NCI-H187 (cell line): Measurements from ENCODE around the gene PPIB.

Experiments used
- DNase-seq, 2 experiments: peaks; one replicate each; lab custom pipeline; 2025; lab: John Stamatoyannopoulos, UW

The PPIB gene

DNA sequence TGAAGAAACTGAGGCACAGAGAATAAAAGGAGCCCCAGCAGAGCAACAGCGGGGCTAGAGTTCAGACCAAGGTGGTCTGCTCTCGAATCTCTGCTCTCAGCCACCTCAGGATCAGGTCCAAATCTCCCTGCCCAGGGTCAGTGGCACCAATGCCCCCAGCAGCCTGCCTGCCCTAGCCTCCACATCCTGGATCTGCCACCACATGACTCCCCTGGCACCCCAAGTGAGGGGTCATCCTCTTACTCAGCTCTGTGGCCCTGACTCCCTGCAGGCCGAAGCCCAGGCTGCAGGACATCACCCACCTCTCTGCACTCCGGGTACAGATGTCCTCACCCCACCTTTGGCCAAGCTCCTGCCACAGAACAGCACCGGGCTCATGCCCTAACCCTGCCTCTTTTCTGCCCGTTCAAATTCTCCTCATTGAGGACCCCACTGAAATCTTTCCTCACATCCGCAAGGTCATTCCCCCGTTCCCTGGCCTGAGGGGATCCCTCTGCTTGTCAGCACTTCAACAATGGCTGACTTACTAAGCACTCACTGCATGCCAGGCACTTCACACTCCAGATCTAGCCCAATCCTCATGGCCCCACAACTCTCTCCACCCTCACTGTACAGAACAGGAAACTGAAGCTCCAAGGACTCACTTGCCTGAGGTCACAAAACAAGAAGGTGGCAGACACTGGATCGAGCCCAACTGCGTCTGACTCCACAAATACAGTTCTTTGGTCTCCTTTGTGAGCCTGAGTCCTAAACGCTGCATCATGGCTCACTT is 4.3 kb downstream of the PPIB start:
- no peak for DNase-seq

DNA sequence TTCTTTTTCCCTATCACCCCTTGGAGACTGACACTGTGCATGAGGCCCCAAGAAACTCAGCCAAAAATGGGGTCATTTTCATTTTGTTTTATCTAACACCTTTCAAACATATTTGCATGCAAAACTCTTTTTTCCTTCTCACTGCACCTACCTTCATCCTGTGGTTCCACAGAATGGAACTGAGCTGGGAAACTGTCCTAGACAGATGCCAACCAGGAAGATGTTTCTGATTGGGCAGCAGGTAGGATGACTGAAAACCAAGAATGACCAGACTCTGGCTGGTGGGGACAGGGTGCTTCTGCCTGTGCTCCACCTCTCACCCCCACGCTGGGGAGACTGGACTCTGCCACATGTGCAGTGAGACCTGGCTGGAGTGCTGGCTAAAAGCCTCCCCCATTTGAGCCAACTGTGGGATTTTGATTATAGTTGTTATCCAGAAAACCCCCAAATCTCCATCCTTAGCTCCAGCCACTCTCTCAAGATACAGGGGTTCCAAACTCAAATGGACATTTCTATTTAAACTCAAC is 5.2 kb downstream of the PPIB start:
- DNase-seq = no peak

DNA sequence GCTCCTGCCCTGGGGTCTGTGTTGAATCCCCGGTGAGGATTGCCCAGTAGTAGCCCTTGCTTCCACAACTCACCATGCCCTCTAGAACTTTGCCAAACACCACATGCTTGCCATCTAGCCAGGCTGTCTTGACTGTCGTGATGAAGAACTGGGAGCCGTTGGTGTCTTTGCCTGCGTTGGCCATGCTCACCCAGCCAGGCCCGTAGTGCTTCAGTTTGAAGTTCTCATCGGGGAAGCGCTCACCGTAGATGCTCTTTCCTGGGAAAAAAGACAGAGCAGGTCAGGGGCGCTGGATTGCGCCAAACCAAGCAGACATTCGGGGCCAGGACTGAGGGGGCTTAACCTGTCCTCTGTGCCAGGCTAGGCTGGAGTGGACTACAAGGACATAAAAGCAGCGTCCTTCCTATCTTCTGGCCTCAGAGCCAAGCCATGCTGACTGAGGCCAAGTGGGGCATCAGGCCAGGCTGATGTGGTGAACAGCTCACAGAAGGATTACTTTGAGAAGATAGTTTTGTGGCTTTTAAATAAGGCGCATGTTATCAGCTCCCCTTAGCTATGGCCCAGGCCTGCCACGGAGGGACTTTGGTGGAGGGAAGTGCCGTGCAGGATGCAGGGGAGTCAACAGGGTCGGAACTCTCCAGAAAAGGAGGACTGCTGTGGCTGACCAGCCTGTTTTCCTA is 6.0 kb downstream of the PPIB start:
- DNase-seq = no peak

- DNase-seq = no peak
These were observed 6.8 kb downstream of the PPIB start for GRCh38 chr15:64155802-64156651.

GRCh38 chr15:64153480-64154367 is 9.1 kb downstream of the PPIB start:
- DNase-seq = peak; percentile 49 to 61

- DNase-seq = no peak
These were observed 10.1 kb downstream of the PPIB start for GRCh38 chr15:64152507-64153387.

DNA sequence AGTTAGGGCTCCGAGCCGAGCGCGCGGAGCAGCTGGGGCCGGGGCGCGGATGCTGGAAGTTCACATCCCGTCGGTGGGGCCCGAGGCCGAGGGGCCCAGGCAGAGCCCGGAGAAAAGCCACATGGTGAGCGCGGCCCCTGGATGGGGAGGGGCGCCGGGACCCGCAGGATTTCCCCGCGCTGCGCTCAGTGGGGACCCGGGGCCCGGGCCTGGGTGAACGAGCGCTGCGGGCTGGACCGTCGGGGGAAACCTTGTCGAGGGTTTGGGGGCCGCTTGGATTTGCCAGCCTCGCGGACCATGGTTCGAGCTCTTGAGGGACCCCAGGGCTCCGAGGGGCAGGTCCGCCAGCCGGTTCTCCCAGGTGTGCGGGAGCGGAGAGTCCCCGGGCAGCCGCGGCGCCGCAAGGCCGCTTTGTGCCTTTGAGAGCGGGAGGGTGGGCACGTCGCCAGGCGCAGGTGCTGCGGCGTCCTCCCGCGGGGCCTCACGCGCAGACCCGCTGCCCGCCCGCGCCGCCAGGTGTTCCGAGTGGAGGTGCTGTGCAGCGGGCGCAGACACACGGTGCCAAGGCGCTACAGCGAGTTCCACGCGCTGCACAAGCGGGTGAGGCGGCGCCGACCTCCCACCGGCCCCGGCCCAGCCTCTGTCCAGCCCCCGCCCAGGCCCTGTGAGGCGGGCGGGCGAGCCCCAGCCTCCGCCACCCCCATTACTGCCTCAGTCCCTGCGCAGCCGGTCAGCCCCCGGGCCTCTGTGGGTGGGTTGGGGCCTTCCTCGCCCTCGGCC is 10.9 kb downstream of the PPIB start, which contains the start of gene SNX22:
SNX22 (plus strand) TSS at position 5 of the 780 bp plus-strand sequence; CDS start at position 50, 45 bp downstream.
- no peak for DNase-seq

DNA sequence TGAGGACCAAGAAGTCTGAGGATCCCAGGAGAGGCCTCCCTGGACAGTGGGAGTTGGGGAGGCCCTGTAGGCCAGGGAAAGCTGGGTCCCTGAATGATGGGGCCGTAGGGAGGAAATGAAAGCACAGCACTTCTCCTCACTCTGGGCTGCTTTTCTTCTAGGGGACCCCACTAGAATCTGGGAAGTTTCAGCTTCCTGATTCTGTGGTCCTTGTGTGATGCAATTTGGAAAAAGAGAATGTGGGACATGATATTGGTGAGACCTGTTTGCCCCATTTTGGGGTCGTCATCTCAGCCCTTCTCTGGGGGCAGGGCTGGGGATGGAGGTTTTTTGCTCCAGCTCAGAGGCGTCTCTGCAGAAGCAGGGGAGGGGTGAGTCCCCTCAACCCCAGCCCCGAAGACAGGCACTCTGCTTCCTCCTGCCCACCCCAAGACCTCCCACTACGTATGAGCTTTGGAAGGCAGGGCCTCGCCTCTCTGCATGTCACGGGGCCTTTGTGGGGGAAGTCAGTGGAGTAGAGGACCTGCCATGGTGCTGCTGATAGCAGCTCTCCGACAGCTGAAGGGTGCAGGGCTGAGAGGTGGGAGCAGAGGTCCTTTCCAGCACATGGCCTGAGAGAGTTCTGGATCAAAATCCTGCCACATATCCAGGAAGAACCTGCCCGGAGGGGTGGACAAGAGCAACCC is 12.8 kb downstream of the PPIB start:
- DNase-seq = no peak

DNA sequence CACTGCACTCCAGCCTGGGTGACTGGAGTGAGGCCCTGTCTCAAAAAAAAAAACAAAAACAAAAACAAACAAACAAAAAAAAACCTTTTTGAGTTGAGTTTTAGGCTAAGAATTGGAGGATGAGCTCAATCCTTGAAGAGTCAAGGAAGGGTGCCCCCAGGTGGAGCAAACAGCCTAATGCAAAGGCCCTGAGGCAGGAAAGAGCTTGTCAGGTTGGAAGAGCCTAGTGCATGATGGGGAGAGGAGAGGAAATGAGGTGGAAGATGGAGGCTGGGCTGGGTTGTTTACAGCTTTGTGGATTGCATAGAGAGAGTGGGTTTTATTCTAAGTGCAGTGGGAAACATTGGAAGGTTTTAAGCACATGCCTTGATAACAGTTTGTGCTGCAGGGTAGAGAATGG is 13.4 kb downstream of the PPIB start:
- no peak for DNase-seq

- DNase-seq = no peak
These were observed 14.2 kb downstream of the PPIB start for GRCh38 chr15:64148581-64148980.

DNA sequence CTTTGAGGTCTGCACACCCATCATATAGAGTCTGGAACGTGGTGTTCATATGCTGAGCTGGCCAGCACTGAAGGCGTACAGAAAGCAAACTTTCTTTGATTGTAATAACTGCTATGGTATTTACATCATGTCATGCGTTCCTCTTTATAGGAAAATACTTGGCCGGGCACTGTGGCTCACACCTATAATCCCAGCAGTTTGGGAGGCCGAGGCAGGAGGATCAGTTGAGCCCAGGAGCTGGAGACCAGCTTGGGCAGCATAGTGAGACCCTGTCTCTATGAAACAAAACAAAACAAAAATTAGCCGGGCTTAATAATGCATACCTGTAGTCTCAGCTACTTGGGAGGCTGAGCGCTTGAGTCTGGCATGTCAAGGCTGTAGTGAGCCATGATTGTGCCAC is 14.7 kb downstream of the PPIB start:
- no peak for DNase-seq

DNA sequence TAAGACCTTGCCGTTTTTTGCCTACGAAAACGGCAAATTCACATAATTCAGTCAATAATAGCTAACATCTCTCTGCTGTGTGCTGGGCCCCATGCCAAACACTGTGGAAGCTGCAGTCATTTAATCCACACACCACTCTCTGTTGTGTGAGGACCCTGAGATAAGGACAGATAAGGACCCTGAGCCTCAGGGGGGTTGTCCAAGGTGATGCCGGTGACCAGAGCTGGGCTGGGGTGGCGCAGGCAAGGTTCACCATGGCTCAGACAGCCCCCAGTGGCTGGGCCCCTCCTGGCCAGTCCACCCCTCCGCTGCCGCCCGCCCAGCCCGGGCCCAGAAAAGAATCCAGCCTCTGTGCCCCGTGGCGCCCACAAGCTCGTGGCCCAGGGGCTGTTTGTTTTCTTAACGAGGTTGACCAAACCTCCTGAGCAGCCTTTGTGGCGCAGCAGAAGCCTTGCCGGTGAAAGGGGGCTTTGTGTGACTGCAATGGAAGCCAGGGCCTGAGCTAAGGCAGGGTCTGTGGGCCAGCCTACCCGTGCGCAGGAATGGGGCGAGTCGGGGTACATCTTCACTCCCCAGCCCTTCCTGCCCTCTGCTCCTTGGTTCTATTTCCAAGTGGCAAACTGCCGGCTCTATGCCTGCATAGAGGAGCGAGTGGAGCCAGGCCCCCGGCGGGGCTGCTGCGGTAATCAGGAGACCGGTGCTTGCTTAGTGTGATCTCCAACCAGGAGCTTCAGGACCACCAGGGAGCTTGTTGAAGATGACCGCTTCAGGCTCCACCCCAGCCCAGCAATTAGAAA is 15.7 kb downstream of the PPIB start:
- no peak for DNase-seq

GRCh38 chr15:64146520-64146884 is 16.3 kb downstream of the PPIB start:
- DNase-seq = no peak

DNA sequence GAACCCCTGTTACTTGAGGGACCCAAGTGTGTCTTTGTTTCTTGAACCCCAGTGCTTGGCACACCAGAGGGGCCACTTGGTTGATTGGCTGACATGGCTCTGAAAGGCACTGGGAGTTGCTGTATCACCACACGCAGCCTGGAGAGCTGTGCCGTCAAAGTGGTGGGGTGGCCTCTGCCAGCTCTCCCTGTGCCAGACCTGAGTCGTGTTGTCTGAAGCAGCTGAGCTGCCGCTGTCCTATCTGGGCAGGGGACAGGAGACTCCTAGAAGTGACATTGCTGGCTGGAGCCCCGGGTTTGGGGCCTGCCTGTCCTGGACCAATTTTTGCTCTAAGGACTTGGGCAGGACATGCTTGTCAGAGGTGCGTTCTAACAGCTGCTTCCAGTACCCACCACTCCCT is 16.8 kb downstream of the PPIB start:
- DNase-seq = no peak

DNA sequence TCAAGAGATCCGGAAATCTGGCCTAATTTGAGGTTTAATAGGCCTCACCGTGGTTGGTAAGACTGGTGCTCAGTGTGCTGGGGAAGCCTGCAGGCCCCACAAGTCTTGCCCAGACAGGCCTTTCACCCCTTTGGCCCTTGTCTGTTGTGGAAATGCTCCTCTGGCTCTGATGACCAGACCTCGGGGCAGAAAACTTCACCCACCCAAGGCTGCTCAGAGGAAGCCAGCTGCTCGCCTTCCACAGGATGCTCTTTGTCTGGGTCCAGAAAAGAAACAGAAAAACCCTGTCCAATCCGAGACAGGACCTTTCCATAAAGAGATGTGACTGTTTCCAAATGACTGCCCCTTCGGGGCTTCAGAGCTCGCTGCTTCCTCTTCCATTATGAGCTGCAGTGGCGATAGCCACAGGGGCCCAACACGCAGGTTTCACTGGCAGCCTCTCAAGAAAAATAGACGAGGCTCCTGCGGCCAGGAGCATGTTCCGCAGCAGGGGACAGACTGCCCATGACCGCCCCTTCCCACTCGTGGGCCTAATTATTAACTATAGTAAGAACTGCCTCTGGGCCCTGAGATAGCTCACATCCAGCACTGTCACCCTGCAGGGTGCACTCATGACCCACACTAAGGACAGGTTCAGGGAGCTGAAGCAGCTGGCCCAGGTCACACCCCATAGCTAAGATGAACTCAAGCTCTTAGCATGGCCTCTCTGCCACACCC is 18.1 kb downstream of the PPIB start:
- no peak for DNase-seq

DNA sequence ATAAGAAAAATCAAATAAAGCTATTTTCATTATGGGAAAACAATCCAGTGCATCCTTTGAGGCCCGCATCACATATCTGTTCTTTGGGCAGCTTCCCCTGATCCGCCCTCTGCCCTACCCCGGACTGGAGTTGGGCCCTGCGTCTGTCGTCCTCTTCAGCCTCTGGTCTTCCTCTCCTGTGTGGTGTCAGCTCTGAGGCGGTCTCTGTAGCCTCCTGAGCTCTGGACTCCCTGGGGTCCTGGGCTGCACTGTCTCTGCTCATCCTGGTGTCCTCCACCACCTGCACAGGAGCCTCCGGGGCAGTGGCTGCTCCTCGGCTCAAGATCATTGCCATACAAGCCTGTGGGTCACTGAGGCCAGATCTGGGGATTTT is 18.6 kb downstream of the PPIB start:
- DNase-seq = no peak

GRCh38 chr15:64143276-64143675 is 19.5 kb downstream of the PPIB start:
- DNase-seq = no peak
